ENCODE results near the gene WHAMM.

GRCh38 chr15:82871358-82871757, 61.9 kb downstream of the WHAMM start:
- TF ChIP-seq ZNF48 (tag by site-specific recombination; IDR thresholded peaks at IDR 0.05) (no peak), ZSCAN5A (tag by site-specific recombination; IDR thresholded peaks at IDR 0.05) (no peak), ZNF639 (tag by site-specific recombination; IDR thresholded peaks at IDR 0.05) (no peak), CTCF (tag by site-specific recombination; IDR thresholded peaks at IDR 0.05) (no peak), ZNF174 (tag by site-specific recombination; IDR thresholded peaks at IDR 0.05) (no peak), ZFP3 (tag by site-specific recombination; IDR thresholded peaks at IDR 0.05; ENCODE audit: low read depth) (no peak), ZNF692 (tag by site-specific recombination; IDR thresholded peaks at IDR 0.05) (no peak)

Data from HEK293 (cell line).